GM18907 (cell line): ENCODE data around the gene DBNDD1.
"Not testable (repeated sequence)": the region's sequence is repeated elsewhere in the genome, so short reads cannot be mapped to it uniquely, and the experiment has no call there.

ENCODE experiments used
- ATAC-seq: cut with Tn5 transposase; IDR thresholded peaks from one replicate; pipeline ENCODE4 v1.9.1; 2021; ENCODE audit warnings: mild to moderate bottlenecking, moderate library complexity; ENCODE audit not compliant: unreplicated experiment

Gene DBNDD1

GRCh38 chr16:89994389-89994720, 24.9 kb downstream of the DBNDD1 start:
- no peak for ATAC-seq

- ATAC-seq: no peak
Measured at GRCh38 chr16:89993971-89994370, 25.3 kb downstream of the DBNDD1 start.

GRCh38 chr16:89993377-89993776, 25.9 kb downstream of the DBNDD1 start:
- no peak for ATAC-seq

DNA sequence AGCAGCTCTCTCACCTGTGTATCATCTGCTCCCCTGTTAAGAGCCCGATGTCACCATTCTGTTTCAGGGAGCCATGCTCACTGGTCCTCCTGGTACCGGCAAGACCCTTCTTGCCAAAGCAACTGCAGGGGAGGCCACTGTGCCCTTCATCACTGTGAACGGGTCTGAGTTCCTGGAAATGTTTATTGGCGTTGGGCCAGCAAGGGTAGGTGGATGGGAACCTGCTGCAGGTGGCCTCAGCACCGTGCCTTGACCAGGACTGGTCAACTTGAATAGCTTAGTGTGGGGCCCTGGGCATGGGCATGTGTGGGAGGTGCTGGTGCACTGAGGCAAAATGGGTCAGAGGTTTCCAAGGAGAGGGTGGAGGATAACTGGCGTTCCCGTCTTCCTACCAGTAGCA, 28.5 kb downstream of the DBNDD1 start:
- no peak for ATAC-seq

DNA sequence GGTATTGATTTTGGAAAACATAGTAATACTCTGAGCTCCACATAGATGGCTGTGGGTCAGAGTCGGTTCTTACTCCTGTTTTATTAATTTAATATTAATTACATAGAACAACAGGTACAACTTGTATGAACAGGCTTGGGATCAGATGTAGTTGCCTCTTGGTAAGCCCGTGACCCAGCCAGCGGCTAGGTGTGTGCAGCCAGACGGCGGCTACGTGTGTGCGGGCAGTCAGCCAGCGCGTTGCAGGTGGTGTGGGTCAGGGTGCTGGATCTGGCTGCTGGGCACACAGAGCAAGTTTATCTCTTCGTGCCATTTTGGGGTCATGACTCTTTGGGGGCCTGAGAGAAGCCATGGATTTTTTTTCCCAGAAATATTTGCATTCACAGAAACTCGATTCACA, 30.3 kb downstream of the DBNDD1 start:
- ATAC-seq: no peak

DNA sequence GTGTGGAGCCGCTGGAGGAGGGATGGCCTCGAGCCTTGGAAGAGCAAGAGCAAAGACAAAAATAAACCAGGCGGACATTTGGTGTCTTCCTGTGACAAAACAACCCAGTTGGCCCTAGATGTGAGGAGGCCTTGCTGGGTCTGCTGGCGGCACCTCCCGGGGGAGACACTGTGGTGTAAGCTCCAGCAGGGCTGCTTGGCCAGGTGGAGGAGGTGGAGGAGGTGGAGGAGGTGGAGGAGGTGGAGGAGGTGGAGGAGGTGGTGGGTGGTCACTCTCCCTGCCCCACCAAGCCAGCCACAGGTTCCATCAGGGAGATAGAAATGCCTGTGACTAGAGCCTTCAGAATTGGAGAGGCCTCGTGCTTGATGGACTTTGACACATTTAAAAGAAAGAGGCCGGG, 32.1 kb downstream of the DBNDD1 start:
- ATAC-seq: no peak

DNA sequence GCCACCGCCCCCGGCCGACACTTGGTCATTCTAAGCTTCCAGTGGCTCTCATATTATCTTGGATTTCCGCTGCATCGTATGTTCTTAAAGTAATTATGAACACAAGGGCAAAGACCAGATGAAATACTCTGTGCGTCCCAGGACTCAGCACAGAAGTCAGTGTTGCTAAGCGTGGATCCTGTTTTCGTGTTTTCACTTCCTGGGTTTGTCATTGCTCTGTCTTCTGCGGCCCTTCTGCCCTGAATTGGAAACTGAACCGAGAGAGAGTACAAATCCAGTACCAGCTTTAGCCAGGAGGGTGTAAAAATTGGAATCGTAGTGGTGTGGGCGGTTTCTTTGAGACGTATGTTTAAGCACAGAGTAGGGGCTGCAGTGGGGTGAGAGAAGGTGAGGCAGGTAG, 32.7 kb downstream of the DBNDD1 start:
- ATAC-seq: no peak

DNA sequence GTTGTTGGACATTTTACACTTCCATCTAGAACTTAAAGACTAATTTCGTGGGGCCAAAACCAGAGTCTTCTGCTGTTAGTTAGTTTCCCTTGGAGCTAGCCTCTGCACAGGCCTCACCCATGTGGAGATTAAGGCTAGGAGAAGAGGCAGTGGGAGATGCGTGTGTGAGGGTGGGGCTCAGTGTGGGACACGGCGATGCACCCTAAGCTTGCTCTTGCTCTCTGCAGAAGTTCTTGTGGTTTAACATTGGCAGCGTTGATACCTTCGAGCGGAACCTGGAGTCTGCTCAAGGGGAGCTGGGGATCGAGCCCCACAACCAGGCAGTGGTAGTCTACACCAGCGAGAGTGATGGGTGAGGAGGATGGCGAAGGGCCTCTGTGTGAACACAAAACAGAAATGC, 34.0 kb downstream of the DBNDD1 start:
- no peak for ATAC-seq

DNA sequence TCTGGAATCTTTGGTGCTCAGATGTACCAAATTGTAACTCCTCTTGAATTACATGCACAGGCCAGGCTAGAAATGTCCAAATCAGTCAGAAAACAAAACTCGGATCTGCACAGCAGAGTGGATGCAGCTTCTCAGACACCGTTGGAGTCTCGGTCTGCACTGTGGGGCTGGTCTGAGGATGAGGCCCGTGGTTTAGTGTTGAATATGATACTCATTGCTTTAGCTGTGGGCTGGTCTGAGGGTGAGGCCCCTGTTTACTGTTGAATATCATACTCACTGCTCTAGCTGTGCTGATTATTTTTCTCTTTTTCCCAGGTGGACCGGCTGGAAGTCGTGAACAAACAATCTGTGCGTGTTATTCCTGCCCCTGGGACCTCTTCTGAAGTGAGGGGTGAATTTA, 35.0 kb downstream of the DBNDD1 start:
- ATAC-seq: no peak

- no peak for ATAC-seq
Measured at GRCh38 chr16:89983536-89983935, 35.7 kb downstream of the DBNDD1 start.

DNA sequence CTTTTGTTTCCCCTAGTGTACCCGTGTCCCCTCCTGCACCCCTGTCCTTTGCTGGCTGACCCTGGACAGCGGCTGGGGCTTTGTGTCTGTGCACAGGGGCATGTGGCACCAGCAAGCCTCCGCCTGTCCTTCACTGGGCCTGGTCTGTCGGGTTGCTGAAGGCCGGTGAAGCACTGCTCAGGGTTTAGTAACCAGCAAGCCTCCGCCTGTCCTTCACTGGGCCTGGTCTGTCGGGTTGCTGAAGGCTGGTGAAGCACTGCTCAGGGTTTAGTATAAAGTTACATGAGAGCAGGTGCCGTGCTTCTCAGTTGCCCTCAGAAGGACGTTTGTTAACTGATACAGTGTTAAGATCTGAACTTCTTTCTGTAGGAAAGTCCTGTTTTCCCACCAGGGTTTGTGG, 36.9 kb downstream of the DBNDD1 start:
- ATAC-seq: no peak

DNA sequence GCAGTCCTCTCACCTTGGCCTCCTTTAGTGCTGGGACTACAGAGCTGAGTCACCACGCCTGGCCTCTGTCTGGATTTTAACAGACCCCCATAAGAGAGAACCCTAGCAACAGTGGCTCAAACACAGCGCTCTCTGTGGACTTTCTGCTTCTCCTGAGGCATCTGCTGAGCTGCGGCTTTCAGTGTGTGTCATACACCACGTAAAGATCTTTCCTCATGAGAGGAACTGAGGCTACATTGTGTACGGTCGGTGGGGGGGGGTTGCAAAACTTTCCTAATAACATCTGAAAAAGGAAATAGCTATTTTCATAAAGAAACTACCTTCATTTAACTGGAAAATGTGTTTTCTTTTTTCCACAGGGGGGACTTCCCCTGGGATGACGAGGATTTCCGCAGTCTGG, 37.8 kb downstream of the DBNDD1 start:
- peak; percentile 62 for ATAC-seq

DNA sequence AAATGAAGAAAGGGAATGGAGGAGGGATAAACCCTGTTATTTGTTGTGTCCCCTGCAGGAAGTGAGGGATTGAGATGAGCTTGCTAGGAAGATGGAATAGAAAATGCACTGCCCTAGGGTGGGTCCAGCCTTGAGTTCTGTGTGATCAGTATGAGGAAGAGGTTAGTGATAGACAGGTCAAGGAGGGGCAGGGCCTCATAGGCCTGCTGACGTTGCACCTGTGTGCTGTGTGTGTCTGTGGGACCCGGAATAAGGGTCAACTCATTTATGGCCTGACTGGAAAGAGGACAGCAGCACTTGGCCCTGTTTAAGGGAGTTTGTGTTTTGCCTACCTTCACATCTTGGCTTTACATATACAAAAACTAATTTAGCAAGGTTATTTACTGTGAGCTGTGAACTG, 44.4 kb downstream of the DBNDD1 start:
- no peak for ATAC-seq

- no peak for ATAC-seq
Measured at GRCh38 chr16:89973654-89974335, 45.5 kb downstream of the DBNDD1 start.

DNA sequence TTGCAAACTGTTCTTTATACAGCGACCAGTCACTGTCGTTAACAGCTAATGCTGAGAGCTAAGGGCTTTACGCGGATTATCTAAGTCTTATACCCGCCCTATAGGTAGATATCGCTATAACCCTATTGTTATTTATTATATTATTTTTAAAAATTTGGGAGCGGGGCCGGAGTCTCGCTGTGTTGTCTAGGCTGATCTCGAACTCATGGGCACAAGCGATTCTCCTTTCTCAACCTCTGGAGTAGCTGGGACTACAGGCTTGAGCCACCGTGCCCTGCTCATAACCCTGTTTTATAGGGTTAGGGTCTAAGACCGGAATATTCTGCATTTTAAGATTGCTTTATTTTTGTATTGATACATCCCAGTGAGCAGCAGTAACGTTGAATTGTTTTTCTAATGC, 46.0 kb downstream of the DBNDD1 start:
- no peak for ATAC-seq

GRCh38 chr16:89972244-89973234, 46.7 kb downstream of the DBNDD1 start:
- peak; percentile 83 for ATAC-seq

DNA sequence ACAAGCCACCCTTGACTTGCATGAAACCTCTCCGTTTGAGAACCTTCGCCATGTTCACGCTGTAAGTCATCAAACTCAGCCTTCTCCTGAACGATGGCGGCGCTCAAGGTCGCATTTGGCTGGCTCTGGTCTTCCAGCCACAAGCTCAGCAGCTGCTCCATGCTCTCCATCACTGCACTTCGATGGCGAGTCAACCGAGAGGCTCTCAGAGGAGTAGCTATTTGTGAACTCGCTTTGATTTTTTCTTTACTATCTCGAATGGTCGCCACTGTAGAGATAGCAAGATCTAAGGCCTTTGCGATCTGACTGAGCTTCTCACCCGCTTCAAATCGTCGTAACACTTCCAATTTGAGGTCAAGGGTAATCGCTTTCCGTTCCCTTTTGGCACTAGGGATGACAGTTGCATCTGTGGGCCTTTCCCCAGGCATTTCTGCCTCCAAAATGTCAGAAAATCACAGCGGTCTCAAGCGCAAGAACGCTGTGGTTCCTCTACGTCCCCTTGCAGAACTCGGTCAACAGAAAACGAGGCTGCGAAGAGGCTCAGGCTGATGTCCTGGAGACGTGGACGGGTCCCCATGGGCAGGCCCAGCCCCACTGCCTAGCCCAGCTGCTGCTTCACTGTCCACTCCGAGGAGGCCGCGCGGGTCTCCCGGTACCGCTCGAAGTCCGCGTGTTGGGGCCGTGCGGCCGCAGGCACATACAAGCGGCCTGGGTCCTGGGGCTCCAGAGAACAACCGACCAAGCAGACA, 47.6 kb downstream of the DBNDD1 start:
- peak; percentile 19 for ATAC-seq

- ATAC-seq: no peak
Measured at GRCh38 chr16:89969741-89970410, 49.4 kb downstream of the DBNDD1 start.

DNA sequence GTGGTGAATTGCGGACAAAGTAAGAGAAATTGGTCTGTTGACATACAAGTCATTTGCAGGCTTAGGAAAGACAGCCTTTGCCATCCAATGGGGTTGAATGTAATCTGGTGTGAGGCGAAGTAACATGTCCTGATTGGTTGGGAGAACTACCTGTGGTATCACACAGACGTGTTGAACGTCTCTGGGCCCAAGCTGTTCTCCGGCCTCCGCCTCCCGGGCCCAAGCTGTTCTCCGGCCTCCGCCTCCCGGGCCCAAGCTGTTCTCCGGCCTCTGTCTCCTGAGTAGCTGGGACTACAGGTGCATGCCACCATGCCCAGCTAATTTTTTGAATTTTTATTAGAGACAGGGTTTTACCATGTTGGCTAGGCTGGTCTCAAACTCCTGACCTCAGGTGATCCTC, 51.2 kb downstream of the DBNDD1 start:
- not testable (repeated sequence) for ATAC-seq

DNA sequence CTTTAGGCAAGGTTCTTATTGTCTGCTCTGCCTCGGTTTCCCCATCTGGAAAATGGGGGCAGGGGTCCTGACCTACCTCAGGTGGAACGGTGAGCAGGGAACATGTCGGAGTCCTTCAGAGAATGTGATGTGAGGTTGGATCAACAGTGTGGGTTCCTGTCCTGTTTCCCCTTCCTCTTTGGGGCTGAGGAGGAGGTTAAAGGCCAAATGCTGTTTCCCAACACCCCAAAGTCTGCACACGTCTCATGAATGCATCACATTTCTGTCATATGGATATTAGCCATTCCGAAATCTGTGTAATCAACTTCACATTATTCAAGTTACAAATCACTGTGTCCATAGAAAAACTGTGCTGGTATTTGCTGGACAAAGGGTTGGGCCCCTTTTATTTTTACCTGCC, 51.8 kb downstream of the DBNDD1 start:
- not testable (repeated sequence) for ATAC-seq

- no peak for ATAC-seq
Measured at GRCh38 chr16:89966756-89967155, 52.5 kb downstream of the DBNDD1 start.
